A549 treated with CpdA at 1 μM for 4 hours (cell line): ENCODE data around the gene SRGAP3. TPM values are rescaled to one million over a fixed set of nuclear protein-coding genes. Genes with fewer than 3 reads are reported as not detected.

Experiments
- total RNA-seq: library from RNA; stranded (reverse); fragments of 200-300 nt; extraction: Qiagen RNA extraction; gene quantifications from 5 replicates; pipeline ENCODE4 v1.2.3, GENCODE V29; 2022; ENCODE audit warnings: low read depth

The SRGAP3 gene
- total RNA-seq = 0.62 to 0.89 TPM (median 0.71 TPM) in 5 replicates

DNA sequence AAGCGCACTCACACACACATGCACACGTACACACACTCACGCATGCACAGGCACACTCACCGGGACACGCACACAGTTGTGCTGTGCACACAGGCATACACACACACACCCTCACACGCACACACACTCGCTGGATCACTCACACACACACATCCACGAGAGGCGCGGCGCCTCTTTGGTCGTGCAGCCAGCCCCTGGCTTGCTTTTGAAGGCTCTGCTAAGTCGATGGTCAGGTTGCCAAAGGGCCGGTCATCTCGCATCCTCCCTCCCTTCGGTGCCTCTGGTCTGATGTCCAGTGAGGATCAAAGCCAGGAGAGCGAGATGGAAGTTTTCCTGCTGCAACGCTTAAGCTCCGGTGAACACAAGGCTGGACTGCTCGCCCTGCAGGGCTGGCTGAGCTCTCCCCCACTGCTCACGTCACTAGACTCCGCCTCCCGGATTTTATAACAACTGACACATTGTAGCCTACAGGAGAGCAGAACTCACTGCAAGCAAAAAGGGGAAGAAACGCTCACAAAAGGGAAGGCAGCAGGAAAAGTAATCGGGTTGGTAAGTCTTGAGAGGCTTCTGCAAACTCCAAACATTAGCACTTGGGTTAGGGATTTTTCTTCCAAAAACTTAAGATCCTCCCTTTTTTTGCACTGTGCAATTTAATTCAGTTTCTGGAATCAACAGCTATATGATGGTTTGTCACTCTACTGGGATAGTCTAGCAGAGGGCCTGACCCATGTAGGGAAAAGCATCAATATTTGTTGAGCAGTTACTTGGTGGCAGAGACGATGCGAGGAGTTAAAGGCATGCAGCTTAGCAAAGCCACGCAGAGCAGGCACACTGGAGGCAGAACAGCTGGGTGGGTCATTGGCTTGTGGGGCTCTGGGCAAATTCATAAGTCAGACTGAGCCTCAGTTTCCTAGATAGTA is at the start of gene SRGAP3:
Gene SRGAP3 (minus strand): TSS at position 374 of the 920 bp plus-strand sequence. CDS start 695 bp downstream, outside the sequence.

DNA sequence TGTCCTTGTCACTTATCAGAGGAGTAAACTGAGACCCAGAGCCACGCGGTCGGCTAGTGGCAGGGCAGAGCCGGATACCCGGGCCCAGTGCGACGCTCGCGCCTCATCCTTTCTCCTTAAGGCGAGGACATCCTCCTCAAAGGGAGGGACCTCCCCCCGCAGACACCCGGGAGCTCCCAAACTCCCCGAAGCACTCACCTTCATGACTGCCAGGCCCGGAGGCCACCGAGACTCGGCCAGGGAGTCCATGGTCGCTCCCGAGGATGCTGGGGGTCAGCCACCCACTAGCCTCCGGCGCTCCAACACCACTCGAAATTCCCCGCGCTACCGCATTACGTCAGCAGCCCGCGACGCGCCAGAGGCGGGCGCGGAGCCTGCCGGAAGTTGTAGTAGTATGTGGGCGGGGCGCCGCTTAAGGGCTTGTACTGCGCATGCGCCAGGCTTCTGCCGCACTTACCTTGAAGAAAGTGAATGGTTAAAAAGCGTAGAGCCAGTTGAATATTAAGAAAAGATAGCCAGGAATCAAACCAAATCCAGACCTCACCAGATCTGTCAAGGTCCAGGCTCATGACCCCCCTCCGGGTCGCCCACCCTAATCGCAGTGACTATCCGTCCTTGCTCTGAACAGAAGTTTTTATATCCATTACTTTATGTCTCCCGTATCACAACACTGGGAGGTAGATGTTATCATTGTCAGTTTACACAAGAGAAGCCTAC is 286.2 kb downstream of the SRGAP3 start, which contains the start of gene RAD18:
Gene RAD18 (minus strand): TSS at position 336 of the 717 bp plus-strand sequence. CDS start 87 bp downstream, at position 249.

Other genes with a start within 250 kb of the SRGAP3 start
- gene THUMPD3, start 113.4 kb upstream of the SRGAP3 start, total RNA-seq = 53.6 to 62.9 TPM (median 56.8 TPM) in 5 replicates
- 43.2 to 59.0 TPM (median 50.5 TPM) in 5 replicates for gene SETD5, start 148.0 kb upstream of the SRGAP3 start, total RNA-seq